ENCODE data around the gene COL4A3. TPM values are rescaled to one million over a fixed set of nuclear protein-coding genes. Genes with fewer than 3 reads are reported as not detected.

COL4A3 gene
- total RNA-seq, 1 experiment from 2014 or later: 0.12 TPM

DNA sequence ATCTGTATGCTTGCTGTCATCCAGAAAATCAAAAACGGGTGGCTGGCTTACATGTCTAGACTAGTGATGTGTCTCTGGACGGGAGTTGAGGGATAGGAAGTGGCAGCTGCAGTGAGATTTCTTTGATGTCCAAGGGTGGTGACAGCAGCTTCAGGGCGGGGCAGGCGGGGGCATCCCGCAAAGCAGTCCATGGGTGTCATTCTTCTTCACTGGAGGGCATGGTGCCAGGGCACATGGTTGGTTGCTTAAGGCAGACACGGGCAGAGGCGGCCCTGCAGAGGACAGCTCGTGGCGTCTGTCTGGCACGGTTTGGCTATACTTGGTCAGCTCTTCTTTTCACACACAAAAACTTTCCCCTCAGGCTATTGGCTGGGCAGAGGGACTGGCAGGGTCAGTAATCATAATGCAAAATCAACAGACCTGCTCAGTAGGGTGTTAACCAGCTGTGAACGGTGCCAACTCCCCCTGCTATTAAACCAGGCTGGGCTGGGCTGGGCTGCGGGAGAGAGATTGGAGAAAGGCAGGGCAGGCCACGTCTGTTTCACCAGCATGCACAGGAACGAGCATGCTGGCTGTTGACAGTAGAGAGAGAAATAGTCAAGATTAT is 63.7 kb downstream of the COL4A3 start:
- Mint-ChIP-seq H3K4me3 (ENCODE audit: unreplicated experiment) (peak overlapping the region; percentile 63), H3K36me3 (ENCODE audit: insufficient read depth, unreplicated experiment) (no peaks in the 10 kb centered on the region), H3K27me3 (ENCODE audit: insufficient read depth, unreplicated experiment) (no peaks in the 10 kb centered on the region), H3K4me1 (ENCODE audit: insufficient read depth, unreplicated experiment) (peaks cover 19% of the 10 kb centered on the region), H3K9me3 (ENCODE audit: unreplicated experiment) (no peaks in the 10 kb centered on the region), H3K27ac (ENCODE audit: low read depth, unreplicated experiment) (peak overlapping the region; percentile 66)
- no TSS peak for BruUV-seq (replicated peaks)
- POLR2A ChIA-PET: interaction anchor here (0.5 to 1.2 kb wide), 7 partner anchors 63 to 1532 kb away, joined by 3 to 6 read pairs (median 3); partner anchors contain the start of gene COL4A3
- peak; percentile 82 for DNase-seq (ENCODE audit: unreplicated experiment)
- TF ChIP-seq, protein P1, sequence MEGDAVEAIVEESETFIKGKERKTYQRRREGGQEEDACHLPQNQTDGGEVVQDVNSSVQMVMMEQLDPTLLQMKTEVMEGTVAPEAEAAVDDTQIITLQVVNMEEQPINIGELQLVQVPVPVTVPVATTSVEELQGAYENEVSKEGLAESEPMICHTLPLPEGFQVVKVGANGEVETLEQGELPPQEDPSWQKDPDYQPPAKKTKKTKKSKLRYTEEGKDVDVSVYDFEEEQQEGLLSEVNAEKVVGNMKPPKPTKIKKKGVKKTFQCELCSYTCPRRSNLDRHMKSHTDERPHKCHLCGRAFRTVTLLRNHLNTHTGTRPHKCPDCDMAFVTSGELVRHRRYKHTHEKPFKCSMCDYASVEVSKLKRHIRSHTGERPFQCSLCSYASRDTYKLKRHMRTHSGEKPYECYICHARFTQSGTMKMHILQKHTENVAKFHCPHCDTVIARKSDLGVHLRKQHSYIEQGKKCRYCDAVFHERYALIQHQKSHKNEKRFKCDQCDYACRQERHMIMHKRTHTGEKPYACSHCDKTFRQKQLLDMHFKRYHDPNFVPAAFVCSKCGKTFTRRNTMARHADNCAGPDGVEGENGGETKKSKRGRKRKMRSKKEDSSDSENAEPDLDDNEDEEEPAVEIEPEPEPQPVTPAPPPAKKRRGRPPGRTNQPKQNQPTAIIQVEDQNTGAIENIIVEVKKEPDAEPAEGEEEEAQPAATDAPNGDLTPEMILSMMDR (IDR thresholded peaks at IDR 0.05; ENCODE audit: unreplicated experiment): no peak
- CTCF ChIA-PET: interaction anchor here (0.7 to 5.2 kb wide), 5 partner anchors 10 to 101 kb away, joined by 3 to 41 read pairs (median 4); no protein-coding TSS in a partner anchor
- intact Hi-C loops (cut with micrococcal nuclease): no loop called here

DNA sequence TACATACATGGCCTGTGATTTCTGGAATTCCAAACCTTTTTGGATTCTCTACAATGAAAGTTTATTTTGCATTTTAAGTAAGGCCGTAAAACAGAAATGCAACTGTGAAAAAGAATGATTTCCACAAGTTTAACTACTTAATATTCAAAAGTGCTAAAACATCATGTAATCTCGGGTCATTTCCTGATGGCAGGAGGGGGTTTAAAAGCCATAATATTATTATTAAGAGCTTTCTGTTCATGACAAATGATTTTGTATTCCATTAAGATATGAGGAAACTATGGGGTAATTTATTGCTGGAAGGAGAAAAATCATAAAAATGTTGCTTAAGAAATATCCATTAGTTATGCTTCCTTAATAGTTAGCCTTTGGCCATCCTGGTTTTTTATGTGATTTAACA is 65.7 kb downstream of the COL4A3 start:
- DNase-seq (ENCODE audit: unreplicated experiment): no peak
- no peaks in the 10 kb centered on the region for H3K9me3 Mint-ChIP-seq (ENCODE audit: unreplicated experiment)
- BruUV-seq (replicated peaks): no TSS peak
- H3K27ac Mint-ChIP-seq (ENCODE audit: low read depth, unreplicated experiment): no peak overlapping the region
- ChIA-PET CTCF (interaction anchor here (0.6 to 1.1 kb wide), 2 partner anchors 75 to 96 kb away, joined by 3 to 4 read pairs; no protein-coding TSS in a partner anchor), POLR2A (interaction anchor here (1.3 kb wide), 1 partner anchor 106 kb away, joined by 3 read pairs; no protein-coding TSS in a partner anchor)
- TF ChIP-seq, protein P1 (IDR thresholded peaks at IDR 0.05; ENCODE audit: unreplicated experiment): no peak
- no peaks in the 10 kb centered on the region for H3K36me3 Mint-ChIP-seq (ENCODE audit: insufficient read depth, unreplicated experiment)
- H3K27me3 Mint-ChIP-seq (ENCODE audit: insufficient read depth, unreplicated experiment): no peaks in the 10 kb centered on the region
- H3K4me1 Mint-ChIP-seq (ENCODE audit: insufficient read depth, unreplicated experiment): peaks cover 19% of the 10 kb centered on the region
- intact Hi-C loops (cut with micrococcal nuclease): no loop called here
- no peak overlapping the region for H3K4me3 Mint-ChIP-seq (ENCODE audit: unreplicated experiment)

DNA sequence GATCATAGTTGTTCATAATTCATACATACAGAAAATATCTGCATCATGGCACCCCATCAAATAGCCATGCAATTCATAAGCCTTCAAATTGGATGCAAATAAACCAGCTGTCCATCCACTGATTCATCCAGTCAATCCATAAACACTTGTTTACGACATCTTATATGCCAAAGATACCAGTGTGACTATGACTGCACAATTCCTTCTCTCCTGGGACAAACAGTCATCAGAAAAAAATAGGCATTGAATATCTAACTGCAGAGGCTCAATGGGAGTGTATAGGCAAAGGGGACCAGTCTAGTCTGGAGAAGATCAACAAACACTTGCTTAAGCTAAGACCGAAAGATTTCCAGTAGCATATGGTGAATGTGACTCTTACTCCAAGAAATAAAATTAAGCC is 70.0 kb downstream of the COL4A3 start:
- Mint-ChIP-seq H3K4me3 (ENCODE audit: unreplicated experiment) (no peak overlapping the region), H3K27ac (ENCODE audit: low read depth, unreplicated experiment) (no peak overlapping the region), H3K4me1 (ENCODE audit: insufficient read depth, unreplicated experiment) (no peaks in the 10 kb centered on the region), H3K9me3 (ENCODE audit: unreplicated experiment) (no peaks in the 10 kb centered on the region), H3K36me3 (ENCODE audit: insufficient read depth, unreplicated experiment) (no peaks in the 10 kb centered on the region), H3K27me3 (ENCODE audit: insufficient read depth, unreplicated experiment) (no peaks in the 10 kb centered on the region)
- intact Hi-C loops (cut with micrococcal nuclease): no loop called here
- TF ChIP-seq, protein P1 (IDR thresholded peaks at IDR 0.05; ENCODE audit: unreplicated experiment): no peak
- no TSS peak for BruUV-seq (replicated peaks)
- POLR2A ChIA-PET: no interaction called here
- CTCF ChIA-PET: no interaction called here
- DNase-seq (ENCODE audit: unreplicated experiment): no peak

DNA sequence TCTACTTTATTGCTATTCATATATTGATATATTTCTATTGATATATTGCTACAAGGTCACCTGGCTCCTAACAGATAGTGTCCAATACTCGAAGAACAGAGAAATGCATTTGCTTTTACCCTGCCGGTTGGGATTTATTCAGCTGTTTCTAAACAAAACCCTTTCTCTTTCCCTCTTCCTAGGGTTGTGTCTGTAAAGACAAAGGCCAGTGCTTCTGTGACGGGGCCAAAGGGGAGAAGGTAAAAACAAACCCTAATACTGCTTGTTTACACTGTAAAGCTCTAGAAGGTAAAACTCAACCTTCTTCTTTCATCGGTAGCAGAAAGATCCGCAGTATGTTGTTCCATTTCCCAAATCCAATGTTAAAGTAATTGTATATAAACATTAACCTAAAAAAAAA is 73.4 kb downstream of the COL4A3 start:
- intact Hi-C loops (cut with micrococcal nuclease): loop anchor here (1.0 kb wide), 2 partner anchors 107 to 529 kb away; no protein-coding TSS in a partner anchor
- Mint-ChIP-seq H3K27ac (ENCODE audit: low read depth, unreplicated experiment) (no peak overlapping the region), H3K9me3 (ENCODE audit: unreplicated experiment) (no peaks in the 10 kb centered on the region), H3K36me3 (ENCODE audit: insufficient read depth, unreplicated experiment) (no peaks in the 10 kb centered on the region), H3K27me3 (ENCODE audit: insufficient read depth, unreplicated experiment) (peaks cover 18% of the 10 kb centered on the region), H3K4me1 (ENCODE audit: insufficient read depth, unreplicated experiment) (no peaks in the 10 kb centered on the region), H3K4me3 (ENCODE audit: unreplicated experiment) (no peak overlapping the region)
- POLR2A ChIA-PET: interaction anchor here (0.6 to 1.8 kb wide), 3 partner anchors 77 to 107 kb away, joined by 3 to 7 read pairs (median 6); partner anchors contain the start of gene MFF
- no peak for DNase-seq (ENCODE audit: unreplicated experiment)
- CTCF ChIA-PET: interaction anchor here (0.5 to 5.2 kb wide), 29 partner anchors 8 to 1848 kb away, joined by 3 to 141 read pairs (median 4); partner anchors contain the start of genes COL4A3, COL4A4 and MFF
- no TSS peak for BruUV-seq (replicated peaks)
- TF ChIP-seq, protein P1 (IDR thresholded peaks at IDR 0.05; ENCODE audit: unreplicated experiment): no peak

Measured in MCF 10A (cell line).